ENCODE data around the gene CAPN12. TPM values are rescaled to one million over a fixed set of nuclear protein-coding genes. Genes with fewer than 3 reads are reported as not detected.

CAPN12 gene, protein sequence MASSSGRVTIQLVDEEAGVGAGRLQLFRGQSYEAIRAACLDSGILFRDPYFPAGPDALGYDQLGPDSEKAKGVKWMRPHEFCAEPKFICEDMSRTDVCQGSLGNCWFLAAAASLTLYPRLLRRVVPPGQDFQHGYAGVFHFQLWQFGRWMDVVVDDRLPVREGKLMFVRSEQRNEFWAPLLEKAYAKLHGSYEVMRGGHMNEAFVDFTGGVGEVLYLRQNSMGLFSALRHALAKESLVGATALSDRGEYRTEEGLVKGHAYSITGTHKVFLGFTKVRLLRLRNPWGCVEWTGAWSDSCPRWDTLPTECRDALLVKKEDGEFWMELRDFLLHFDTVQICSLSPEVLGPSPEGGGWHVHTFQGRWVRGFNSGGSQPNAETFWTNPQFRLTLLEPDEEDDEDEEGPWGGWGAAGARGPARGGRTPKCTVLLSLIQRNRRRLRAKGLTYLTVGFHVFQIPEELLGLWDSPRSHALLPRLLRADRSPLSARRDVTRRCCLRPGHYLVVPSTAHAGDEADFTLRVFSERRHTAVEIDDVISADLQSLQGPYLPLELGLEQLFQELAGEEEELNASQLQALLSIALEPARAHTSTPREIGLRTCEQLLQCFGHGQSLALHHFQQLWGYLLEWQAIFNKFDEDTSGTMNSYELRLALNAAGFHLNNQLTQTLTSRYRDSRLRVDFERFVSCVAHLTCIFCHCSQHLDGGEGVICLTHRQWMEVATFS
- total RNA-seq, result not detected in 2 replicates

GRCh38 chr19:38744298-38744681 lies at the start of gene CAPN12:
Gene CAPN12 (minus strand): TSS chr19:38744474. CDS start chr19:38744165, 309 bp downstream.

GRCh38 chr19:38788478-38789243 lies 44.4 kb upstream of the CAPN12 start, which contains the start of gene LGALS7B:
Gene LGALS7B (plus strand): TSS chr19:38789200. CDS start chr19:38789227, 27 bp downstream.

DNA sequence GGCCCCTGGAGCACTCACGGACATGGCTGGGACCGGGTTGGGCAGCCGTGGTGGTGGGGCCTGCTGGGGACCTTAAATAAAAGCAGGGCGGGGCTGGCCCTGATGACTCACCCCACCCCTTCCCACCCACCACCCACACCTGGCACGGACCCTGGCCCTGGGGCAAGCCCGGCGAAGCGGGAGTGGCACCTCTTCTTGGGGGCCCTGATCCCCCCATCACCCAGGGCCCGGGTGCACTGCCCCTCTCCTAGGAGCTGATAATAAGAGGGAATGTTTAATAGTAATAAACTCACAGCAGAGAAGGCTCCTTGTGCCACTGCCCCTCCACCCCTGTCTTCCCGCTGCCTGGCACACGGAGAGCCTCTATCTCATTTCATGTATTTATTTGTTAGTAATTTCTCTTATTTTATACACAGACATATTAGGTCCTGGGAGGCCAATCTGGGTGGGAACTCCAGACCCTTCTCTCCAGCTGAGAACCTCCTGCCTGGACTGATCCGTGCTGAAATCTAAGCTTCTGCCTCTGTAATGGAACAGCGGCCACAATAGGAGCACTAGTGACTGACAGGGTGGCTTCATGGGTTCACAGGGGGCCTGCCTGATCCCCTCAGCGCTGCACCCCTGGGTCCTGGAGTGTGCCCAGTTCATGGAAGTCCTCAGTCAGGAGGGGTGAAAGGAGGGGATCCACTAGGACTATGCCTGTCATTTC lies 29.3 kb upstream of the CAPN12 start, which contains the start of gene LGALS7:
Gene LGALS7, minus strand, starts transcription at position 49 of the 709 bp plus-strand sequence. Its CDS starts 25 bp downstream, at position 24.

Other genes starting within 250 kb of the CAPN12 start
- gene MAP4K1, start 126.5 kb downstream of the CAPN12 start, total RNA-seq, result 0.19 and 0.33 TPM in 2 replicates
- gene EIF3K, start 125.3 kb downstream of the CAPN12 start, total RNA-seq, result 369 and 446 TPM in 2 replicates
- 464 and 474 TPM in 2 replicates for gene ACTN4, start 96.8 kb downstream of the CAPN12 start, total RNA-seq
- gene LGALS7, start 29.0 kb upstream of the CAPN12 start, total RNA-seq, result not detected in 2 replicates
- not detected in 2 replicates for gene LGALS7B, start 44.7 kb upstream of the CAPN12 start, total RNA-seq
- gene LGALS4, start 68.5 kb upstream of the CAPN12 start, total RNA-seq, result 0.33 TPM in 1 of 2 replicates, not detected in the other
- gene ECH1, start 87.3 kb upstream of the CAPN12 start, total RNA-seq, result 29.2 and 45.4 TPM in 2 replicates
- gene HNRNPL, start 105.5 kb upstream of the CAPN12 start, total RNA-seq, result 289 and 397 TPM in 2 replicates
- 7.8 and 14.0 TPM in 2 replicates for gene RINL, start 133.8 kb upstream of the CAPN12 start, total RNA-seq
- 72.7 and 83.9 TPM in 2 replicates for gene SIRT2, start 155.1 kb upstream of the CAPN12 start, total RNA-seq
- 14.0 and 14.7 TPM in 2 replicates for gene NFKBIB, start 155.5 kb upstream of the CAPN12 start, total RNA-seq
- not detected in 2 replicates for gene CCER2, start 167.7 kb upstream of the CAPN12 start, total RNA-seq
- gene SARS2, start 186.3 kb upstream of the CAPN12 start, total RNA-seq, result 29.7 and 31.1 TPM in 2 replicates
- gene MRPS12, start 186.5 kb upstream of the CAPN12 start, total RNA-seq, result 39.2 and 42.1 TPM in 2 replicates
- 15.7 and 17.6 TPM in 2 replicates for gene FBXO17, start 231.3 kb upstream of the CAPN12 start, total RNA-seq

All from vein endothelial cell (primary cell).